GM12878 (cell line): Measurements from ENCODE around the gene SHISA9. TPM values are rescaled to one million over a fixed set of nuclear protein-coding genes. Genes with fewer than 3 reads are reported as not detected.

ENCODE experiments used
- BCL3 ChIP-seq: IDR thresholded peaks from 2 replicates; pipeline ENCODE4 v1.6.1; 2011; ENCODE audit warnings: borderline replicate concordance, low read depth, mild to moderate bottlenecking, moderate library complexity, low read length; ENCODE audit not compliant: insufficient read depth, poor library complexity, severe bottlenecking
- CEBPZ ChIP-seq: fragments of 150-350 bp; IDR thresholded peaks from 2 replicates; pipeline ENCODE4 v1.6.1; 2016; ENCODE audit warnings: low read depth, low read length
- EZH2 ChIP-seq: IDR thresholded peaks from 2 replicates; pipeline ENCODE4 v1.6.1; 2012; ENCODE audit warnings: low read depth, mild to moderate bottlenecking, control low read depth, inconsistent platforms, low read length, borderline replicate concordance; ENCODE audit not compliant: control insufficient read depth
- HDGF ChIP-seq: fragments of 450-650 bp; IDR thresholded peaks from 2 replicates; pipeline ENCODE4 v1.6.1; 2016; ENCODE audit warnings: antibody characterized with exemption
- IRF3 ChIP-seq: fragments of 450-650 bp; IDR thresholded peaks from 2 replicates; pipeline ENCODE4 v1.6.1; 2014; ENCODE audit warnings: mild to moderate bottlenecking
- IRF4 ChIP-seq: IDR thresholded peaks from 2 replicates; pipeline ENCODE4 v1.6.1; 2011; ENCODE audit warnings: low read depth, low read length
- IRF5 ChIP-seq: fragments of 450-650 bp; IDR thresholded peaks from 2 replicates; pipeline ENCODE4 v1.6.1; 2017; ENCODE audit warnings: borderline replicate concordance
- MLLT1 ChIP-seq: fragments of 450-650 bp; IDR thresholded peaks from 2 replicates; pipeline ENCODE4 v1.6.1; 2016; ENCODE audit warnings: mild to moderate bottlenecking
- RAD51 ChIP-seq: fragments of 450-650 bp; IDR thresholded peaks from 2 replicates; pipeline ENCODE4 v1.6.1; 2016; ENCODE audit warnings: moderate library complexity, mild to moderate bottlenecking, inconsistent platforms
- RFX5 ChIP-seq: IDR thresholded peaks from 2 replicates; pipeline ENCODE4 v1.6.1; 2011; ENCODE audit warnings: low read depth, low read length, improper control_type of control experiment
- SMC3 ChIP-seq: IDR thresholded peaks from 2 replicates; pipeline ENCODE4 v1.6.1; 2011; ENCODE audit warnings: low read length, improper control_type of control experiment, borderline replicate concordance
- SUPT20H ChIP-seq: IDR thresholded peaks from 2 replicates; pipeline ENCODE4 v1.6.1; 2011; ENCODE audit warnings: low read depth, mild to moderate bottlenecking, low read length, moderate library complexity, borderline replicate concordance; ENCODE audit not compliant: control insufficient read depth
- TCF12 ChIP-seq: IDR thresholded peaks from 2 replicates; pipeline ENCODE4 v1.6.1; 2011; ENCODE audit warnings: low read depth, mild to moderate bottlenecking, low read length
- ZNF217 ChIP-seq: fragments of 450-650 bp; IDR thresholded peaks from 2 replicates; pipeline ENCODE4 v1.6.1; 2017; ENCODE audit warnings: antibody characterized with exemption, mild to moderate bottlenecking
- ZNF274 ChIP-seq: IDR thresholded peaks from one replicate; pipeline ENCODE4 v1.8.0; 2011; ENCODE audit not compliant: insufficient read length, insufficient read depth
- ZNF592 ChIP-seq: fragments of 450-650 bp; IDR thresholded peaks from 2 replicates; pipeline ENCODE4 v1.6.1; 2017; ENCODE audit warnings: mild to moderate bottlenecking, moderate library complexity
- polyA plus RNA-seq, 11 experiments: library from polyadenylated mRNA; depleted of rRNA in 4 of 11; unstranded in 6 of 11; stranded (reverse) in 5 of 11; fragments of >200 nt; fragmentation: Nextera tagmentation in 4 of 11; fragmentation: Illumina TruSeq in 1 of 11; extraction: Ambion mirVana in 4 of 11; extraction: Trizol in 1 of 11; gene quantifications; 1 replicate in 1 of 11; 2 replicates in 10 of 11; pipeline versions ENCODE4 v1.2.1 to v1.2.3, GENCODE V29; 2011 to 2016; ENCODE audit warnings: inconsistent platforms in 2 of 11, missing spikeins in 2 of 11, low read depth in 1 of 11
- total RNA-seq, 4 experiments: library from RNA; depleted of rRNA in 3 of 4; stranded (reverse); fragments of >200 nt in 3 of 4; fragmentation: Illumina TruSeq in 1 of 4; extraction: Trizol in 1 of 4; gene quantifications; 2 replicates each; pipeline versions ENCODE4 v1.2.1 to v1.2.3, GENCODE V29; 2013 to 2021

Gene SHISA9
- total and polyA plus RNA-seq, 10 of the 15 experiments (the other 5 are each of a cell fraction or from before 2014, with no cell fraction given), result 0.03 to 25.5 (median 0.07) TPM

- no peak; the same call in 1 of the 2 replicates for TF ChIP-seq ZNF217
- TF ChIP-seq SUPT20H, result no peak
- TF ChIP-seq IRF4, result no peak
- no peak for TF ChIP-seq RFX5
- peak; percentile 80; the same call in 1 of the 2 replicates for TF ChIP-seq MLLT1
- no peak; the same call in 1 of the 2 replicates for TF ChIP-seq IRF5
- TF ChIP-seq SMC3, result no peak
- TF ChIP-seq IRF3, result no peak
- TF ChIP-seq CEBPZ, result no peak
- TF ChIP-seq ZNF592, result no peak
- peak; percentile 17; the same call in 1 of the 2 replicates for TF ChIP-seq TCF12
- TF ChIP-seq ZNF274, result no peak
- TF ChIP-seq BCL3, result no peak
- TF ChIP-seq EZH2, result no peak
- no peak for TF ChIP-seq HDGF
- no peak for TF ChIP-seq RAD51
Measured at GRCh38 chr16:13056607-13057006, 155.2 kb downstream of the SHISA9 start (continued).
